ACHN (cell line): Measurements from ENCODE around the gene ALDH3A1.
A peak's percentile ranks its signal among the peaks of the same experiment; 100 is the strongest.

Source experiments
- DNase-seq: peaks from one replicate; pipeline ENCODE4 v3.0.0-alpha.2; 2015
- in situ Hi-C: cut with HindIII; loops from 2 replicates; pipeline ENCODE4 v1.10.0; 2017; ENCODE audit warnings: low sequenced_read_pairs, low pct_ligation_motif_present, low pct_unique_long_range_greater_than_20kb

ALDH3A1 gene

DNA sequence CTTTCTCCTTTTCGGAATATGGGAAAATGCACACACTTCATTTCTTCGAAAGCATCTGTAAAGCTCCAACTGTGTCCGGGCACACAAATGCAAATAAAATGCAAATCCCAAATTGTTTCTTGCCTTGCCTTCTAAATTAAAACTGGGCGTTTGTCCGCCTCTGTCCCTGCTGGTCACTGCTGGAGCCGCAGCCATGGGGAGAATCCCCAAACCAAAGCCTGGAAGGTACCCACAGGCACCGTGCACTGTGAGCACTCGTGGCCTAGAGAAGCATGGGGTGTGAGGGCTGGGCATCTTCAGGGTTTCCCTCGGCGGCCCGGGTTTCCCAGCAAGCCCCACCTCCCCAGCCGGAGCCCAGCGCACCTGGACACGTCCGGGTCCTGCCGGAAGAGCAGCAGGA is 34.6 kb downstream of the ALDH3A1 start:
- in situ Hi-C loops = no loop called here
- no peak for DNase-seq

DNA sequence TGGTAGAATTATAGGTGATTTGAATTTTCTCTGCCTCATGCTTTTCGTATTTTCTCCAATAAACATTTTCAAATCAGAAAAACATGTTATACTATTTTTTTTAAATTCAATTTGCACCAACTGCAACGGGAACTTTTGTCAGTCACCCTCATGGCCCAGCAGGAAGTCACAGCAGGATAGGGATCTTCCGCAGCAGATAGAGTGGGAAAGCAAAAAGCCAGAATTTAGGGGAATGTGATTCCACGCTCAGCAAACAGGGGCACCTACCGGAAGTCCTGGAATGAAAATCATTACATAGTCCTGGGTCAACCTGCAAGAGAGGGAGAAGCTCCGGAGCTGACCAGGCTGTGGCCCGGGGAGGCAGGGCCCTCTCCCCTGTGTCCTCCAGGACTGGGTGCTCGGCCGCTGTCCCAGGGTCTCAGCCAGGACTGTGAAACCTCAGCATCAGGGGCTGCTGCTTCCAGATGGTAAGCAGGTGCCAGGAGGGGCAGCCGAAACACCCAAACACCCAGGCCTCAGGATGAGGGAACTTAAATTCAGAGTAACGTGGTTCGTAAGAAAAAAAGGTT is 35.6 kb downstream of the ALDH3A1 start:
- in situ Hi-C loops = no loop called here

DNA sequence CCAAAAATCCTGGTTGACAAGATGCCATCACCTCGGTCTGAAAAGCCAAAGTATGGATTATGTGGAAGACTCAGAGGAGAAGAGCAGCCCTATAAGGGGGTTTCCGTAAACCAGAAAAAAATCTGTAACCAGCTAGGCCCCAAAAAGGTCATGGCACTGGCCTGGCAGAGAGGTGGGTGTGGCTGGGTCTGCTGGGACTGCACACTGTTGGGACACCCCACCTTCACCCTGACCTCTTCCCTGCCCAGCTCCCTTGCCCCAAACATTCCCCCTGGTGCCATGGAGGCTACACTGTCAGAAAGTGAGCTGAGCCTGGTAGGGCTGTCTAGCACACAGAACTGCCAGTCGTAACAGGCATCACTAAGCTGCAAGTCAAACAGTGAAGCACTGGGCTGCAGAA is 38.3 kb downstream of the ALDH3A1 start:
- in situ Hi-C loops = no loop called here
- DNase-seq = no peak

More for the DNA sequence above, 35.6 kb downstream of the ALDH3A1 start:
- no peak for DNase-seq

DNA sequence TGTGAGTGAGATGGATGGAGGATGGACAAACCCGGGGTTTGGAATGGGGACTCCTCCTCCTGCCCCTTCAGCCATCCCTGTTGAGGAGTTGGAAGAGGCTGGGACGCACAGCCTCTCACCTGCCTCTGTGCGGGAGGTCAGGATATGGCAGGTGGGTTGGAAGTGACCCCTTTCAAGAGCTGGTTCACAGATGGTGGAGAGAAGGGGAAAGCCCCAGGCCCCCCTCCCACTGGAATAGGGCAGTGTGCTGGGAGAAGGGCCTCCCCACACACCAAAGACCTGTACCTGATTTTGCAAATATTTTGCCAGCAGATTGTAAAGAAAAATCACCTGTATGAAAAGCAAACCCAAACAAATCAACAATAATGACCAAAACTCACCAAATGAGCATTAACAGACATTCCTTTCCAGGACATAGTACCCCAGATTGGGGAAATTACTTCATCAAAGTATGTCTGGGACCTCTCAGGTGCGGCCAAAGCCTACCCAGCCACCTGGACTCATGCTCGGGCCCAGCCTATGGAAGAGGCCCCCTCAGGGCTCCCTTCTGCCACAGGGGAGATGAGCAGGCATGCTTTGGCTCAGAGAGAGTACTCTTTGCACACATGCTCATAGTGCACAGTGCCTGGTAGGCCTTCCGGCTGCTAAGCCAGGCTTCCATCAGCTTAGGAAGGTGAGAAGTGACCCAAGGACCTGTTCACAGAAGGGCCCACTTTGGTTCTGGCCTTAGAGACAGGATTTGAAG is 39.5 kb downstream of the ALDH3A1 start:
- no peak for DNase-seq
- in situ Hi-C loops = no loop called here

DNA sequence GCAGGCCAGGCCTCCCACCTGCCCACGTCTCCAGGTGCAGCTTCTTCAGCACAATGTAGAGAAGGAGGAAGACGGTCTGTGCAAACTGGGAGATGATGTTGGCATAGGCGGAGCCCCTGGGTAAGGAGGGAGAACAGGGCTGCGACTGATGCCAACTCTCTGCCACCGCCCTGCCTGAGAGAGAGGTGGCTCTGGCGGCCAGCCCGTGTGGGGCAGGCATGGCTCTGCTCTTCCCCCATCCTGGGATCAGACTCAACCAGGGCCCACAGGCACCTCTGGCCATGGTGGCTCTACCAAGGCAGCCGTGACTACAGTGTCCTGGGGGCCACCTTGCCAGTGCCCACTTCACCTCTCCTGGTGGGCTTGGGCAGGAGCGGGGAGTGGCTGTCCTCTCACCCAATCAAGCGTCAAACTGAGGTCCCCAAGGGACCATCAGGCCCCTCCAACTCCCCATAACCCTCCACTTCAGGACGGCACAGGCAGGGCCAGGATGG is 40.3 kb downstream of the ALDH3A1 start:
- DNase-seq = no peak
- in situ Hi-C loops = no loop called here

DNA sequence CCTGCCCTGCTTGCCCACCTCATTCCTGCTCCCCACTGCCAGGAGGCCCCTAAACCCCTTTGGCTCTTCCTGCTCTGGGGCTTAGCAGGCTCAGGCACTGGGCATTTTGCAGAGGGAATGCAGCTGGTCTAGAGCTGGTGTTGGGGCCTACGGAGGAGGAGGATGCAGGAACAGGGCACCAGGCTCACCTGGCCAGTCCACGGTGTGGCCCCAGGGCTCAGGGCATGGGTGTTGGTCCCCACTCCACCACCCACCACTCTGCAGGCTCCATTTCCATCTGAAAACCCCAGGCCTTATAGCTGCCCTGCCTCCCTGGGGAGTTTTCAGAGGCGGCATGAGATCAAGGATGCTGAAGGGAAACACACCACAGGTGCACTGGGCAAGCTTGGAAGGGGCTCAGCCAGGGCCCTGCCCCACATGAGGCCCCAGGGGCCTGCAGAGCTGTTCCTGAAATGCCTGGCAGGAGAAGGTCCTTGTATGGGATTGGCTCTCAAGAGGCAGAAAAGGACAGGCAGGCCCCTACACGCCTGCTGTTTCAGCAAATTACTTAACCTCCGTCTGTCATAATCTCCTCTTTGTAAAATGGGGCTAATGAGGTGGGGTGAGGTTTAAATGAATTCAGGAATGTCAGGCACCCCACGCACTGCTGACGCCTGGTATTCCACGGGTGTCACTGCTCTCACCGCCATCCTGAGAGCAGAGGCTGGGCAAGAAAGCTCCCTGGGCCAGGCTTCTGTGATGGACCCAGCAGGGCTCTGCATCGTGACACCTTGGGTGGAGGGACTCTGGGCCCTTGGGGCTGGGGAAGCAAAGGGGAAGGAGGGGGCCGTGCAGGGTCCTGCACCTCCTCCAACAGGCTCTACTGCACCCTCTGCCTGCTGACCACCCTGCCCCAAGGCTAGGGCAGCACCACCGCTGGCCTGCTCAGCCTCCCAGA is 41.0 kb downstream of the ALDH3A1 start:
- in situ Hi-C loops = no loop called here
- no peak for DNase-seq

DNA sequence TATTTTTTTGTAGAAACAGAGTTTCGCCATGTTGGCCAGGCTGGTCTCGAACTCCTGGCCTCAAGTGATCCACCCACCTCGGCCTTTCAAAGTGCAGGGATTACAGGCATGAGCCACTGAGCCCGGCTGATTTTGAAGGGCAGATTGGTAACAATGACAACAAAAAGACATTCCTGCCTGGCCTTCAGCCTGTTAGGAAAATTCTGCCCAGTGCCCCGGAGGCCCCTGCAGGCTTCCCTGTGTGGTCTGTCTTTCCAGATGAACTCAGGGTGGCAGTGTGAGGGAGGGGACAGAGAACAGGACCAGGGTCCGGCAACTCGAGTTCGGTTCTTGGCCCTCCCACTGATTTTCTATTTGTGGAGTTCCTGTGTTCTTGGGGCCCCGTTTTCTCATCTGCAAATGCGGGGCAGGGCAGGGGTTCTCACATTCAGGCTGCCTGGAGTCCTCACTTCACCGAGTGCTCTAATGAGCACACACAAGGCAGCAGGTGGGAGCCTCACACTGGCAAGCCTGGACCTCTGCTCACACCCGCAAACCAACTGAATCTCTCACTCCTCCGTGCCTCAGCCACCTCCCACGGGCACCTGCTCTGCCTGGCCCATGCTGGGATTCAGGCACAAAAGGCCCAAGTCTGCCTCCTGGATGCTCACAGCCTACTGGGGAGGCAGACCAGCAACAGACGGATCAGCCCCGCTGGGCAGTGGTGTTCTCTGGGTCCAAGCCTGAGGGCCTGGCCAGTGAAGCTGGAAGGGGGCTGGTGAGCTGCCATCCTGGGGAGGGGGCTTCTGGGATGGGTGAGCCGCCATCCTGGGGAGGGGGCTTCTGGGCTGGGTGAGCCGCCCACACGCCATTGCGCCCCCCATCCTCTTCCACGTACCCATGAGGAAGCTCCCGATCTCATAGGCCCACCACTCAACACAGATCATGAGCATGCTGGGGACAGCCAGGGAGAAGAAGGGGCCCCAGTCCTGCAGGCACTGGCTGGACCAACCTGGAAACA is 42.0 kb downstream of the ALDH3A1 start:
- in situ Hi-C loops = no loop called here
- DNase-seq = no peak

DNA sequence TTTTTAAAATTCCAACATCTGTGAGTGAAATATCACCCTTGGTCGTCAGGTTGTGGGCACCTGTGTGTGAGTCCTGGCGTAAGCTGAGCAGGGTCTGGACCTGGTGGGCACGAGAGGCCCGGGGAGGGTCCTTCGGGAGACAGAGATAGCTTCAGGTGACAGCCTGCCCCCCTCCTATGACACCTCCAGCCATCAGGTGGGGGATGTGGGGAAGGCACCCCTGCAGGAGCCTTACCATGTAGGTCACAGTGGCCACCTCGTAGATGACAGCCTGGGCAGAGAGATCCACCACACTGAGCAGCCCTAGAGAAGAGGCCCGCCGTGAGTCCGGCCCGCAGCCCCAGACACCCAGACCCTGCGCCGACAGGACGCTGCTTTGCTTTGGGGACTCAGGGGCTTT is 42.9 kb downstream of the ALDH3A1 start:
- in situ Hi-C loops = no loop called here

DNA sequence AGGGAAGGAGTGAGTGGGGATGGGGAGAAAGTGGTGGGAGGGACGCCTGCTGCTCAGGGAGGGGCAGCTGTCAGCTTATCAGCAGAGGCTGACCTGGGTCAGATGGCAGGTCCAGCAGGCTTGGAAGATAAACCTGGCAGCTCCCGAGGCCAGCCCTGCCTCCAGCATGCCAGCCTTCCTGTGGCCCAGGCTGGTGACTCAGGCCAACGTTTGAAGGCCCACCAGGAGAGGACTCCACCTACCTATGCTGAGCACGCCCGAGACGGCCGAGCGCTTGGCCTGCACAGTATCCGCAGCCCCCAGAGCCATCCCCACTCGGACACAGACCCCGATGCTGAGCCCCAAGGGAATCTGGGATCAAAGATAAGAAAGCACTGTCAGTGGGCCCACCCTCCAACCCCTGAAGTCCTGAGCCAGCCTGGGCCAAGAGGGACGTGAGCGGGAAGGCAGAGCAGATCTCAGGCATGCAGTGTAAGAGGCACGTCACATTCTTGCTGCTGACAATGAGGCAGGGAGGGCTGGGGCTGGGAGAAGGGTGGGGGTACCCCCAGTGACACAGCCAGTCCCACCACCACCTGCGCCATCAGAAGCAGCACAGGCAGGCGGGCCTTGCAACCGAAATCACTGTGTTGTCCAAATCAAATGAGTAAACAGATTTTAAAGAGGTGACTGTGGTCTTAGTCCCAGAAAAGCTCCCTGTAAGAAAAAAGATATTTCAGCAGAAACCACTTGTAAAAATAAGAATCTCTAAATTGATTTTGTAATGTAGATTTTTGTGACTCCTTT is 44.1 kb downstream of the ALDH3A1 start:
- in situ Hi-C loops = no loop called here

More for the DNA sequence above, 42.9 kb downstream of the ALDH3A1 start:
- no peak for DNase-seq

DNA sequence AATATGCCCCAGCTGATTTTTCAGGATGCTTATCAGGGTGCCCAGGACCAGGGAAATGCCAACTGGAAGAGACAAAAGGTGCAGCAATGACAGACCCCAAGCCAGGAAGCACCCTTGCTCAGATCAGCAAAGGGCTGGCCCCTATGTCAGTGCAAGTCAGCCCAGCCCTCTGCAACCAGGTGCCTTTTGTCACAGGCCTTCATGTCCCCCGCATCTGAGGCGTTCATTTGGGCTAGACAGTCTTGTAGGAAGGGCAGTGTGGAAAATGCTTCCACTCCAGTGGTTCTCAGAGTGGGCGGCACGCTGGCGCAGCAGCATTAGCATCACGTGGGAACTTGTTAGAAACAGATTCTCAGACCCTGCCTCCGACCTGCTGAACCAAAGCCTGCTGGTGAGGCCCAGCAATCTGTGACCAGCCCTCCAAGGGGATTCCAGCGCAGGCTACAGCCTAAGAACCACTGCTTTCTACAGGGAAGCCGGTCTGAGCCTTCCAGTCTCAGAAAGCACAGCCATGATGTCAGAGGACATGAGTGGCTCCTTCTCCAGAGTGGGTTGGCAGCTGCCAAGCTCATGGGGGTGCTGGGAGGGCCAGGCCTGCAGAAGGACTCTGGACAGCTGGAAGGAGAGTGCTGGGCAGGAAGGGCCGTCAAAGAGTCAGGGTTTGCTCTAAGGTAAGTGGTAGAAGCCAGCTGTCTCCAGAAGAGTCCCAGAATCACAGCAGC is 44.8 kb downstream of the ALDH3A1 start:
- DNase-seq = no peak
- in situ Hi-C loops = no loop called here

More for the DNA sequence above, 44.1 kb downstream of the ALDH3A1 start:
- DNase-seq = no peak

DNA sequence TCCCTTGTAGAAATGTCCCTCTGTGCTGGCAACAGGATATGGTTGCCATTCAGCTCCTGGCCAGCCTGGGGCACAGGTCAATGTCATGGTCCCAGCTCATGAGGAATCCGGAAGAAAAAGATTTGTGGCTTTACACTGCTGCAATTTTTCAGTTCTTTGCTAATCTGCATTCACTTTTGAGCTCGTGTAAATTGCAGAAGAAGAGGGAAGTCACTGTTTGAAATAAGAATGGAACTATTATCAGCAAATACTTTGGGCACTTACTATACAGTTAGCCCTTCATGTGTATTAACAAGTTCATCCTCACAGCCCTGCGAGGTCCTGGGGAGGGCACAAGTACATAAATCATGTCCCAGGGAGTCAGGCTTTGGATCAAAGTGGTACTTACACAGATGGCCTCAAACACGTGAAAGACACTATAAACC is 45.9 kb downstream of the ALDH3A1 start:
- peak; percentile 49 for DNase-seq
- in situ Hi-C loops = no loop called here
